VCaP (cell line): ENCODE data around the gene SFSWAP.
"Not testable (repeated sequence)": the region's sequence is repeated elsewhere in the genome, so short reads cannot be mapped to it uniquely, and the experiment has no call there.

ENCODE experiments used
- H3K27ac ChIP-seq: fragments of 450-650 bp; 2 replicates; pipeline ENCODE4 v1.5.1; 2017
- CTCF ChIP-seq: fragments of 450-650 bp; conservative IDR thresholded peaks from 2 replicates; pipeline ENCODE4 v1.5.1; 2017; ENCODE audit warnings: mild to moderate bottlenecking, moderate library complexity

SFSWAP gene

DNA sequence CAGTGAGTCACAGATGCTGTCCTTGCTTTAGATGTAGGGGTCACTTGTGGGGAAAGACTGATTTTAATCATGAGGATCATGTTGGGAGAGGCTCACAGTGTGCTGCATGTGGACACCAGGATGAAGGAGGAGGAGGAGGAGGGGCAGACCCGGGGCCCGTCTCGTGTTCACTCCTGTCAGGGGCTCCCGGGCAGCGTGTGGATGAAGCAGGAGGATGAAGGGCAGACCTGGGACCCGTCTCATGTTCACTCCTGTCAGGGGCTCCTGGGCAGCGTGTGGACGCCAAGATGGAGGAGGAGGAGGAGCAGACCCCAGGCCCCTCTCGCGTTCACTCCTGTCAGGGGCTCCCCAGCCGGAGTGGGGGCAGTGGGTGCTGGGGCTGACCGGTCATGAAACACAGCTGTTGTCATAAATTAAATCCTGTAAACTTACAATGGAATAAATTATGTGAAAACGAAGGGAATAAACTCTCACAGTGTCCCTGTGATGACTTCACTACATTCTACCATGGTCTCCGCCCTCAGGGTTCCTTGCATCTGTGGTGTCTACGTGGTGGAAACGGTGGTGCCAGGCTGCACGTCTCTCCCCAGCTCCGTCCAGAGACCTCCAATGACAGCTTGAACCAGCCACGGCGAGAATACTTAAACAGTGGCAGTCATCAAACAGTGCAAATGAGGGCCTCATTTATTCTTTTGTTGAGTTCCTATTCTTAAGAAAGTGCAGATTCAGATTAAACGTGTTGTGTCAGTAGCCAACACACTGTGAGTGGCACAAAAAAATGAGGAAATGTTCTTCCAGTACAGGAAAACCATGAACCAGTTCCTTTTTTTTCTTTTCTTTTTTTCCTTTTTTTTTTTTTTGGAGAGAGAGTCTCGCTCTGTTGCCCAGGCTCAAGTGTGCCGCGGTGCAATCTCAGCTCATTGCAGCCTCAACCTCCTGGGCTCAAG is 37.7 kb upstream of the SFSWAP start:
- TF ChIP-seq CTCF, result no peak
- no peak overlapping the region for H3K27ac ChIP-seq

DNA sequence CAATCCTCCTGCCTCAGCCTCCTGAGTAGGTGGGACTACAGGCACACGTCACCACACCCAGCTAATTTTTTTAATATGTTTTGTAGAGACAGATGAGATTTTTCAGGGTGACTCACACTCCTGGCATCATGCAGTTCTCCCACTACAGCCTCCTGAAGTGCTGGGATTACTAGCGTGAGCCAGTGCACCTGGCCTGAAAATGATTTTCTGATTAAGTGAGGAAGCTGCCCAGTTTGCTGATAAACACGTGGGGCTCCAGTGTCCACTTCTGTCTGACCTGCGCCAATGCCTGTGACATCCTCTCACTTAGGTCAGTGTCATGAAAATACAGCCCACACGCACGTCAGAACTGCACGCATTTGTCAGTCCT is 37.0 kb upstream of the SFSWAP start:
- TF ChIP-seq CTCF, result no peak
- H3K27ac ChIP-seq, result no peak overlapping the region

DNA sequence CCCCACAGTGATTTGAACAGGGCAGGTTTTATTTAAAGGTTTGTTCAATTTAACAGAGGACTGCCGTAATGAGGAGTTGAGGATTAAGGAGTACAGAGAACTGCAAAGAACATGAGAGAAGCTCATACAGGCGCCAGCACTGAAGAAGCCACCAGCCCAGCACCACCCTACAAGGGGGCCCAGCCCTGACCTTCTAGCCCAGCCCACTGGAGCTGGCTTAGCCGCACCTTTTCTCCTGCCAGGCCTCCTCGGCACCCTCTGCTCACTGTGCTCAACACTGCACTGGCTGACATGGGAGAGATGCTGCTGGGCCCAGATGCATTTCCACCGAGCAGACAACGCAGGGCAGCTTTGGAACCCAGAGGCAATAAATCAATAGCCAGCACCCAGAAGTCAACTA is 36.5 kb upstream of the SFSWAP start:
- TF ChIP-seq CTCF, result no peak
- H3K27ac ChIP-seq, result no peak overlapping the region

DNA sequence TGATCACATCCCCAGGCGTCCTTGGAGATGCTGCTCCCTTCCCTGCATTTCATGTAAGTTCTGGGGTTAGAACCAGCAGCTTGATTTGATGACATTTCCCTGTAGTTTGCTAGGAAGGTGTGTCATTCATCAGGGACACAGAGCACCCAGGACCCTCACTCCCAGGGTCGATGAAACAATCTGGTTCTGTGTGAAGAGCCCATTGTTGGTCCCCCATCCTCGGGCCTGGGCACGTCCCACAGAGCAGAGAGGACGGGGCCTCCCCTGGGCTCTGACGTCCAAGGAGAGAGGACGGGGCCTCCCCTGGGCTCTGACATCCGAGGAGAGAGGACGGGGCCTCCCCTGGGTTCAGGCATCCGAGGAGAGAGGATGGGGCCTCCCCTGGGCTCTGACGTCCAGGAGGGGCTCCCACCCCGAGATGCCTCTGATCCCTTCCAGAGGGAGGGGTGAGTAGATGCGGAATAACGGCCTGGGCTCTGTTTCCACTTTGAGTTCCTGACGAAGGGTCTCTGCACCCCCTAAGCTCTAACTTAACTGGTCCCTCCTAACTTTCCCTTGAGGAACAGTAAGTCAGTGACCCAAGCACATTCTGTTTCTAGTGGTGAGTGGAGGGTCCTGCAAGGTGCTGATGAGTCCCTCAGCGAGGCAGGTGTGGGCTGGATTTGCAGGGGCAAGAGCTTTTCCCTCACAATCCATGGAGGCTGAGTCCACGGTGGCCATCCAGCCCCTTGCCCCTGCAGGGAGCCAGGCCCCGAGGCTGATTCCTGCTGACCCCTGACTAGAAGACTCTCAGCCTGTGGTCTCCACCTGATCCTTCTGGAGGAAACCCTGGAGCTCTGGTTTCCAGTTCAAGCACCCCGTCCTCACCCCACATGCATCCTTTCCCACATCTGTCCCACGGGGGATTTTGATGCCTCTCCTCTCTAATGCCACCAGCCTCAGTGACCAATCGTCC is 35.5 kb upstream of the SFSWAP start:
- no peak overlapping the region for H3K27ac ChIP-seq
- TF ChIP-seq CTCF, result no peak

- TF ChIP-seq CTCF, result no peak
- no peak overlapping the region for H3K27ac ChIP-seq
These were observed 34.3 kb upstream of the SFSWAP start for GRCh38 chr12:131676544-131676943.

DNA sequence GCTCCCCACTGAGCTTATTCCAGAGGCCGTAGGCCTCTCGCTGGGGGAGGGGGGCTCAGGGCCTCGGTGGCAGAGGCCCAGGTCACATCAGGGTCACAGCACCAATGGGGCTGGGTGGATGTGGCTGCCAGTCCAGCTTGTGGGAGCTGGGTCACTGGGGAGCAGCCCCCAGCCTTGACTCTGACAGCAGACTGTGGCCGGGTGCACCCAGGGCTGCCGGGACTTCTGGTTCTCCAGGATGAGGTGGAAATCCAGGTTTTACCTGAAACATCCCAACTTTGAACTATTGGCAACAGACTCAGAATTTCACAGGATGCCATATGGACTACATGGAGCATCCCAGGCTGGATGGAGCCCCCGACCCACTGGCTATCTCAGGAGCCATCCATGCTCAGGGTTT is 33.8 kb upstream of the SFSWAP start:
- not testable (repeated sequence) for H3K27ac ChIP-seq

DNA sequence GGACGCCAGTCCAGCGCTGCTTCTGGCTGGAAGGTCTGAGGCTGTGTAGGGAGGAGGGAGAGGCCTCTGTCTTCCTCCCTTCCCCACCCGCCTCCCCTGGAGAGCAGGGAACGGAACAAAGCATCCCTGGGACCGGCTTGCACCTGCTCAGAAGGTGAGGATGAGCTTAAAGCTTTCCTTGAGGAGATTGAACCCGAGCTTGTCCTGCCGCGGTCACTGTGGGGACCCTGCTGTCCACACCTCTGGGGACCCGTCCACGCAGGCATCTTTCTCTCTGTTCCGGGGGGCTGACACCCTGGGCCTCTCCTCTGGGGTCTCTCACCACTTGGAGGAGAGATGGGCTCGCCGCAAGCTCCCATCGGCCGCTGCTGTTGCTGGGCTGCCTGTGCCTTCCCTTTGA is 33.2 kb upstream of the SFSWAP start:
- no peak for TF ChIP-seq CTCF
- no peak overlapping the region for H3K27ac ChIP-seq

GRCh38 chr12:131678389-131679181 is 32.3 kb upstream of the SFSWAP start:
- not testable (repeated sequence) for H3K27ac ChIP-seq

- not testable (repeated sequence) for H3K27ac ChIP-seq
These were observed 31.7 kb upstream of the SFSWAP start for GRCh38 chr12:131679186-131679585.

DNA sequence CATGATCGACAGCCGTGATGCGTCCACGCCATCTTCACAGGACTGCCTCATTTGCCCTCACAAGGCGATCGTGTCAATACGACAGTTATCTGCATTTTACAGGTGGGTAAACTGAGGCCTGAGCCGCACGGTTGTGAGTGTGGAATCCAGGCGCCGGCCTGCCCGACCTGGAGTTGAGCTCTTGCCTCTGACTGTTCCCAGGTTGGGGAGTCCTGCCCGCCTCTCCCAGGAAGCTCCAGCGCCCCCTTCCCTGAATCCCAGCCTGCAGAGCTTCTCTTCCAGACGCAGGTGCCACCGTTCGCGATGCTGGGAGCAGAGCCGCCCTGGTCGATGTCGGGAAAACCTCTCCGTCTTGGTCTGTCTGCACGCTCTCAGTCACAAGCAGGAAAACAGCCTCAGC is 31.1 kb upstream of the SFSWAP start:
- not testable (repeated sequence) for H3K27ac ChIP-seq

- H3K27ac ChIP-seq, result not testable (repeated sequence)
These were observed 30.3 kb upstream of the SFSWAP start for GRCh38 chr12:131680392-131681256.
